Thoracic aorta (tissue), 2 donors: ENCODE data around the gene PROZ. TPM values are rescaled to one million over a fixed set of nuclear protein-coding genes. Genes with fewer than 3 reads are reported as not detected.
A peak's percentile ranks its signal among the peaks of the same experiment; 100 is the strongest.

Experiments used
- ATAC-seq: fragments of 150-250 bp; one replicate; pipeline ENCODE4 v1.8.0; 2017; ENCODE audit warnings: low read depth; ENCODE audit not compliant: insufficient number of reproducible peaks, low FRiP score
- DNase-seq: peaks from one replicate; pipeline ENCODE4 v3.0.0-alpha.2; 2020; ENCODE audit warnings: low spot score
- H3K27ac ChIP-seq, 2 donors: fragments of 200-600 bp; sonication (generic); 1 replicate in 1 of 2; 2 replicates in 1 of 2; pipeline ENCODE4 v1.5.1; 2016; ENCODE audit warnings: mild to moderate bottlenecking in 2 of 2, moderate library complexity in 2 of 2
- H3K27me3 ChIP-seq: fragments of 200-600 bp; sonication (generic); replicated peaks from 2 replicates; pipeline ENCODE4 v1.6.0; 2016; ENCODE audit warnings: mild to moderate bottlenecking; ENCODE audit not compliant: insufficient read depth
- H3K36me3 ChIP-seq: fragments of 200-600 bp; sonication (generic); one replicate; pipeline ENCODE4 v1.5.1; 2016
- H3K4me1 ChIP-seq, 2 donors: fragments of 200-600 bp; sonication (generic); 1 replicate in 1 of 2; 2 replicates in 1 of 2; pipeline versions ENCODE4 v1.5.1 to v1.6.0; 2016; ENCODE audit warnings: low read depth in 2 of 2, mild to moderate bottlenecking in 1 of 2; ENCODE audit not compliant: control insufficient read depth in 1 of 2
- H3K4me3 ChIP-seq: fragments of 200-600 bp; sonication (generic); 2 replicates; pipeline ENCODE4 v1.5.1; 2016; ENCODE audit warnings: mild to moderate bottlenecking
- H3K9me3 ChIP-seq: fragments of 200-600 bp; sonication (generic); 2 replicates; pipeline ENCODE4 v1.5.1; 2016
- CTCF ChIP-seq: fragments of 200-600 bp; sonication (generic); IDR thresholded peaks from one replicate; pipeline ENCODE4 v1.5.1; 2019; ENCODE audit warnings: antibody characterized with exemption
- total RNA-seq, 2 donors: library from RNA; depleted of rRNA; stranded (reverse); fragments of >200 nt; gene quantifications; one replicate each; pipeline versions ENCODE4 v1.1.0 to v1.2.3, GENCODE V29; 2016

PROZ gene
- total RNA-seq, 2 donors from 2014 or later: not detected

GRCh38 chr13:113216254-113217048 is 58.0 kb downstream of the PROZ start:
- Histone ChIP-seq H3K9me3 (no peaks in the 10 kb centered on the region), H3K27ac (no peak overlapping the region), H3K36me3 (peaks cover 8% of the 10 kb centered on the region), H3K4me3 (no peak overlapping the region), H3K27me3 (no peaks in the 10 kb centered on the region), H3K4me1 (peaks cover 13 to 38% of the 10 kb centered on the region in 2 donors)
- ATAC-seq: peak; percentile 55
- no peak for DNase-seq
- no peak for TF ChIP-seq CTCF

- H3K27me3 ChIP-seq: no peaks in the 10 kb centered on the region
These were observed 60.1 kb downstream of the PROZ start for GRCh38 chr13:113218586-113218985.

GRCh38 chr13:113219256-113219940 is 61.0 kb downstream of the PROZ start:
- peaks cover 10% of the 10 kb centered on the region for H3K36me3 ChIP-seq
- ATAC-seq: no peak
- no peak for DNase-seq
- no peaks in the 10 kb centered on the region for H3K9me3 ChIP-seq
- TF ChIP-seq CTCF: no peak
- H3K27me3 ChIP-seq: no peaks in the 10 kb centered on the region
- peaks cover 12 to 25% of the 10 kb centered on the region in 2 donors for H3K4me1 ChIP-seq
- H3K27ac ChIP-seq: no peak overlapping the region
- H3K4me3 ChIP-seq: no peak overlapping the region

More at GRCh38 chr13:113218586-113218985, 60.1 kb downstream of the PROZ start:
- Histone ChIP-seq H3K36me3 (peaks cover 8% of the 10 kb centered on the region), H3K27ac (no peak overlapping the region), H3K4me3 (no peak overlapping the region), H3K9me3 (no peaks in the 10 kb centered on the region), H3K4me1 (peaks cover 12 to 27% of the 10 kb centered on the region in 2 donors)
- no peak for ATAC-seq
- TF ChIP-seq CTCF: no peak
- DNase-seq: no peak

- DNase-seq (no peak), ATAC-seq (no peak)
- Histone ChIP-seq H3K4me3 (no peak overlapping the region), H3K4me1 (peaks cover 7 to 19% of the 10 kb centered on the region in 2 donors), H3K27ac (no peak overlapping the region), H3K27me3 (no peaks in the 10 kb centered on the region), H3K9me3 (no peaks in the 10 kb centered on the region), H3K36me3 (peaks cover 14% of the 10 kb centered on the region)
- TF ChIP-seq CTCF: no peak
These were observed 61.7 kb downstream of the PROZ start for GRCh38 chr13:113220141-113220598.

GRCh38 chr13:113220877-113221276 is 62.4 kb downstream of the PROZ start:
- Histone ChIP-seq H3K9me3 (no peaks in the 10 kb centered on the region), H3K27ac (no peak overlapping the region), H3K27me3 (no peaks in the 10 kb centered on the region), H3K36me3 (peaks cover 20% of the 10 kb centered on the region), H3K4me3 (no peak overlapping the region), H3K4me1 (peaks cover 7 to 13% of the 10 kb centered on the region in 2 donors)
- no peak for DNase-seq
- no peak for TF ChIP-seq CTCF
- ATAC-seq: no peak
